CD4-positive, alpha-beta T cell treated with Interleukin-6 for 4 hours (primary cell): ENCODE measurements around the gene INTS3.

Experiments used
- DNase-seq: peaks from one replicate; pipeline ENCODE4 v3.0.0-alpha.2; 2020; ENCODE audit warnings: mixed read lengths

INTS3 gene, protein sequence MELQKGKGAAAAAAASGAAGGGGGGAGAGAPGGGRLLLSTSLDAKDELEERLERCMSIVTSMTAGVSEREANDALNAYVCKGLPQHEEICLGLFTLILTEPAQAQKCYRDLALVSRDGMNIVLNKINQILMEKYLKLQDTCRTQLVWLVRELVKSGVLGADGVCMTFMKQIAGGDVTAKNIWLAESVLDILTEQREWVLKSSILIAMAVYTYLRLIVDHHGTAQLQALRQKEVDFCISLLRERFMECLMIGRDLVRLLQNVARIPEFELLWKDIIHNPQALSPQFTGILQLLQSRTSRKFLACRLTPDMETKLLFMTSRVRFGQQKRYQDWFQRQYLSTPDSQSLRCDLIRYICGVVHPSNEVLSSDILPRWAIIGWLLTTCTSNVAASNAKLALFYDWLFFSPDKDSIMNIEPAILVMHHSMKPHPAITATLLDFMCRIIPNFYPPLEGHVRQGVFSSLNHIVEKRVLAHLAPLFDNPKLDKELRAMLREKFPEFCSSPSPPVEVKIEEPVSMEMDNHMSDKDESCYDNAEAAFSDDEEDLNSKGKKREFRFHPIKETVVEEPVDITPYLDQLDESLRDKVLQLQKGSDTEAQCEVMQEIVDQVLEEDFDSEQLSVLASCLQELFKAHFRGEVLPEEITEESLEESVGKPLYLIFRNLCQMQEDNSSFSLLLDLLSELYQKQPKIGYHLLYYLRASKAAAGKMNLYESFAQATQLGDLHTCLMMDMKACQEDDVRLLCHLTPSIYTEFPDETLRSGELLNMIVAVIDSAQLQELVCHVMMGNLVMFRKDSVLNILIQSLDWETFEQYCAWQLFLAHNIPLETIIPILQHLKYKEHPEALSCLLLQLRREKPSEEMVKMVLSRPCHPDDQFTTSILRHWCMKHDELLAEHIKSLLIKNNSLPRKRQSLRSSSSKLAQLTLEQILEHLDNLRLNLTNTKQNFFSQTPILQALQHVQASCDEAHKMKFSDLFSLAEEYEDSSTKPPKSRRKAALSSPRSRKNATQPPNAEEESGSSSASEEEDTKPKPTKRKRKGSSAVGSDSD

DNA sequence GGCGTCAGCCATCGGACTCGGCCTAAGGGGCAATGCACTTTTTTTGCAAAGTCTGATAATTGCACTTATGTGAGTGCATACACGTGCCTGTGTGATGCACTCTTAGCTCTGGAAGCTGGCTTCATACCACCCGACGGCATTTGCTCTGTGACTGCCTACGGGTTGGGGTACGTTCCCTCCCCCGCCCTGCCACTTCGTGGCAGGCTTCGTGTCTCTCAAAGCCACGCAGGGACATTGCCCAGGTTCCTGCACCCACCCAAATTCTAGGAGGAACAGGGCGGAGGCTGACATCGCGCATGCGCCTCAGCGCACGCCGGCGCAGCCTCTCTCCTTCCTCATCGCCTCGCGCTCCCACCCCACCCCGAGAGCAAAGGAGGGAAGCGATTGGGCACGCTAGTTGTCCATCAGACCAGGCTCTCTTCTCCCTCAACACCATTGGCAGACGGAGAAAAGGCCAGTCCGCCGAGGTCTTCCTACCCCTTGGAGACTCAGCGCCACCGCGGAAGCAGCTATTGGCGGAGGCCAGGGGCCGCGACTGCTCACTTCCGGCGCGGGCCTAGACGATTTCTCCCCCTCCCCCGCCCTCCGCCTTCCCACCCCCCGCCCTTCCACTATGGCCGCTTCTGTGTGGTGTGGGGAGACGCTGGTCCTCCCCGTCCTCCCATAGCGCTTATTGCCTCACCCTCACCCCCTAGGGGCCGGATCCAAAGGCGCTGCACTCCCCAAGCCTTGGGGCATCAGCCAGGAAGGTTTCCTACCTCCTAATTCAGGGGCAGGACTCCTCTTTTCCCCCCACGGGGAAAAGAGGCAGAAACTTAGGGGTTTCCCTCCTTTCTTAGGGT is at the start of gene INTS3:
Gene INTS3, plus strand, starts transcription at position 588 of the 842 bp plus-strand sequence. CDS start 585 bp downstream, outside the sequence.
- DNase-seq: peak; percentile 99

DNA sequence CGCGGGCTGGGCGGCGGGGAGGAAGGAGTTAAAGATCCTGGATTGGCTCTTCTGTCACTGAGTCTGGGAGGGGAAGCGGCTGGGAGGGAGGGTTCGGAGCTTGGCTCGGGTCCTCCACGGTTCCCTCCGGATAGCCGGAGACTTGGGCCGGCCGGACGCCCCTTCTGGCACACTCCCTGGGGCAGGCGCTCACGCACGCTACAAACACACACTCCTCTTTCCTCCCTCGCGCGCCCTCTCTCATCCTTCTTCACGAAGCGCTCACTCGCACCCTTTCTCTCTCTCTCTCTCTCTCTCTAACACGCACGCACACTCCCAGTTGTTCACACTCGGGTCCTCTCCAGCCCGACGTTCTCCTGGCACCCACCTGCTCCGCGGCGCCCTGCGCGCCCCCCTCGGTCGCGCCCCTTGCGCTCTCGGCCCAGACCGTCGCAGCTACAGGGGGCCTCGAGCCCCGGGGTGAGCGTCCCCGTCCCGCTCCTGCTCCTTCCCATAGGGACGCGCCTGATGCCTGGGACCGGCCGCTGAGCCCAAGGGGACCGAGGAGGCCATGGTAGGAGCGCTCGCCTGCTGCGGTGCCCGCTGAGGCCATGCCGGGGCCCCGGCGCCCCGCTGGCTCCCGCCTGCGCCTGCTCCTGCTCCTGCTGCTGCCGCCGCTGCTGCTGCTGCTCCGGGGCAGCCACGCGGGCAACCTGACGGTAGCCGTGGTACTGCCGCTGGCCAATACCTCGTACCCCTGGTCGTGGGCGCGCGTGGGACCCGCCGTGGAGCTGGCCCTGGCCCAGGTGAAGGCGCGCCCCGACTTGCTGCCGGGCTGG is 49.1 kb upstream of the INTS3 start, which contains the start of gene NPR1:
Gene NPR1, plus strand, starts transcription at position 170 of the 818 bp plus-strand sequence. Its CDS starts 421 bp downstream, at position 591.
- DNase-seq: peak; percentile 41

DNA sequence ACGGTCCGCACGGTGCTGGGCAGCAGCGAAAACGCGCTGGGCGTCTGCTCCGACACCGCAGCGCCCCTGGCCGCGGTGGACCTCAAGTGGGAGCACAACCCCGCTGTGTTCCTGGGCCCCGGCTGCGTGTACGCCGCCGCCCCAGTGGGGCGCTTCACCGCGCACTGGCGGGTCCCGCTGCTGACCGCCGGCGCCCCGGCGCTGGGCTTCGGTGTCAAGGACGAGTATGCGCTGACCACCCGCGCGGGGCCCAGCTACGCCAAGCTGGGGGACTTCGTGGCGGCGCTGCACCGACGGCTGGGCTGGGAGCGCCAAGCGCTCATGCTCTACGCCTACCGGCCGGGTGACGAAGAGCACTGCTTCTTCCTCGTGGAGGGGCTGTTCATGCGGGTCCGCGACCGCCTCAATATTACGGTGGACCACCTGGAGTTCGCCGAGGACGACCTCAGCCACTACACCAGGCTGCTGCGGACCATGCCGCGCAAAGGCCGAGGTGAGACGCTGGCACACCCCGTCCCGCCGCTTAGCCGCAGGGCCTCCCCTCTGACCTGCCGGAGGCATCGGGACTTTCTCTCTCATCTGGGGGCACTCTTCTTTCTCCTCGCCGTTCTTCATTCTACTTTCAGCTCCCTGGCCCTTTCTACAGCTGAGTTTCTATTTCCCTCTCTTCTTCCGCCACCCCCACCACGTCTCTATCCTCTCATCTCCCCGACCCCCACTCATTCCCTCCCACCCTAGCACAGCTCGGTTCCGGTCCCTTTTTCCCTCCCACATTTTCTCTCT is 48.3 kb upstream of the INTS3 start:
- peak; percentile 33 for DNase-seq

DNA sequence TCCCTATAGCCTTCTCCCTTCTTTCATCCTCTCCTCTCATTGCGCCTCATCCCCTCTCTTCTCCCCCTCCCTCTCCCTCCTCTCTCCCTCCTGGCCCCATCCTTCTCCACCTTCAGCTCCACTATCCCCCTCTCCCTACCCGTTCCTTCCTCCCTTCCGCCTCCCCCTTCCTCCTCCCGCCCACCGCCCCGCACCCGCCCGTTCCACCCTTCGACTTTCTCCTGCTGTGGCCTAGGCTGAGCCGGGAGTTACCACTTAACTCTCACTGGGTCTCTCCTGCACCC is 47.8 kb upstream of the INTS3 start:
- no peak for DNase-seq

DNA sequence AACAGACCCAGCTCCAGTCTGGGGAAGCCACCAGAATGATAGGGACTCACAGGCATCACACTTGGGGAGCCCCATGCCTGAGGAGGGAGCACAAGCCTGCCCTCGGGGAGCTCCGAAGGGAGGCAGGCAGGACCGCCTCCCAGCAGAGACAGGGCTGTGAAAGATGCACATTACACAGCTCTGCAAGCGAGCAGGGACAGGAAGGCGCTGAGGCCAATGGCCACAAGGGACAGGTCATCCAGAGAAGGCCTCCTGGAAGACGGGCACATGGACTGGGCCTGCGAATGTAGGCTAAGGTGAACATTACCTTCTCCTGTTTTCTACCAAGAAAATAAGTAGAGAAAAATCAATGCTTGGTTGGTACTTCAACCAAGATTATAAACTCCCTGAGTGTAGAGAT is 45.1 kb upstream of the INTS3 start:
- DNase-seq: no peak

DNA sequence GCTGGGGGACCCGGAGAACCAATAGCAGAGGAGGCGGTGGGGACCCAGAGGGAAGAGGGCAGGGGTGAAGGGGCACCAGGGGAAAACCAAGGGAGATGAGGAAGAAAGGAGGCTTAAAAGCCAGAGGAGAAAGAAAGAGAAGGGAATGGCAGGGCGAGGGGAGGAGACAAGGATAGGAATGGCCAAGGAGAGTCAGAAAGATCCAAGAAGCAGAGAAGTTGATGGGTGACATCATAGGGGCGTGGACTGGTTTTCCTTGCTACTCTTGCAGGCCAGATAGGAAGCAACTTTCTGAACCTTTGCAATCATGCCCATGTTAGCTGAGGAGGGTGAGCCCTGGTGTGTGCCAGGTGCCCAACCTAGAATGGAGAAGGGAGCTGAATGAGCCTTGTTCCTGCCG is 44.0 kb upstream of the INTS3 start:
- no peak for DNase-seq

DNA sequence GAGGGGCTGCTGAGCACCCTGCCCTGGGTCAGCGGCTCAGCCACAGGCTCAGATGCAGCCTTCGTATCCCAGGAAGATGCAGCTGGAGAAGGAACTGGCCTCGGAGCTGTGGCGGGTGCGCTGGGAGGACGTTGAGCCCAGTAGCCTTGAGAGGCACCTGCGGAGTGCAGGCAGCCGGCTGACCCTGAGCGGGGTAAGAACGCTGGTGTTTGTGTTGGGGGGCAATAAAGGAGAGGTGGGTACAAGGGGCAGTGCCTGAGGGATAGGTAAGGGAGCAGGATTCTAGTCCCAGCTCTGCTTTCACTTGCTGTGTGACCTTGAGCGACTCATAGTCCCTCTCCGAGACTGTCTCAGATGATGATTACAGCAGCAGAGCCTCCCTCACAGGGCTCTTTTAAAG is 43.0 kb upstream of the INTS3 start:
- DNase-seq: no peak

DNA sequence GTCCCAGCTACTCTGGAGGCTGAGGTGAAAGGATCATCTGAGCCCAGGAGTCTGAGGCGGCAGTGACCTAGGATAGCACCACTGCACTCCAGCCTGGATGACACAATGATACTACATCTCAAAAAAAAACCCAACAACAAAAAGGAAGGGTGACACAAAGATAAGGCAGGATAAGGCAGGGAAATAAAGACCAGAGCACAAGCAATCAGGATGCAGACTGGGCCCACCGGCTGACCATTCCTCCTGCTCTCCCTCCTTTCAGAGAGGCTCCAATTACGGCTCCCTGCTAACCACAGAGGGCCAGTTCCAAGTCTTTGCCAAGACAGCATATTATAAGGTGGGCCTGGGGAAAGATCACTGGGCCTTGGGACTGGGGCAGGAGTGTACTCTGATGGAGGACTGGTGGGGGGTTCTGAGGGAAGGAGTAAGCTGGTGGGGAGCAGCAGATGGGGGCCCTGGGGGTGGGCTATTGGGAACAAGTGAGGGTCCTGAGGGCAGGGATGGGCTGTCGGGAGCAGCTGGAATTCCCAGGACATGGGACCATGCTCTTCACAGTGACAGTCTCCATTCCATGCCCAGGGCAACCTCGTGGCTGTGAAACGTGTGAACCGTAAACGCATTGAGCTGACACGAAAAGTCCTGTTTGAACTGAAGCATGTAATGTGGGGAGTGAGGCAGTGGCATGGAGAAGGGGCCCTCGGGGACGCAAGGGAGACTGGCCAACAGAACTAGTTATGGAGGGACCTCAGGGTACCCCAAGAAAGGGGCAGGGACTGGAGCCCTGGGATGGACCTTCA is 42.1 kb upstream of the INTS3 start:
- no peak for DNase-seq

DNA sequence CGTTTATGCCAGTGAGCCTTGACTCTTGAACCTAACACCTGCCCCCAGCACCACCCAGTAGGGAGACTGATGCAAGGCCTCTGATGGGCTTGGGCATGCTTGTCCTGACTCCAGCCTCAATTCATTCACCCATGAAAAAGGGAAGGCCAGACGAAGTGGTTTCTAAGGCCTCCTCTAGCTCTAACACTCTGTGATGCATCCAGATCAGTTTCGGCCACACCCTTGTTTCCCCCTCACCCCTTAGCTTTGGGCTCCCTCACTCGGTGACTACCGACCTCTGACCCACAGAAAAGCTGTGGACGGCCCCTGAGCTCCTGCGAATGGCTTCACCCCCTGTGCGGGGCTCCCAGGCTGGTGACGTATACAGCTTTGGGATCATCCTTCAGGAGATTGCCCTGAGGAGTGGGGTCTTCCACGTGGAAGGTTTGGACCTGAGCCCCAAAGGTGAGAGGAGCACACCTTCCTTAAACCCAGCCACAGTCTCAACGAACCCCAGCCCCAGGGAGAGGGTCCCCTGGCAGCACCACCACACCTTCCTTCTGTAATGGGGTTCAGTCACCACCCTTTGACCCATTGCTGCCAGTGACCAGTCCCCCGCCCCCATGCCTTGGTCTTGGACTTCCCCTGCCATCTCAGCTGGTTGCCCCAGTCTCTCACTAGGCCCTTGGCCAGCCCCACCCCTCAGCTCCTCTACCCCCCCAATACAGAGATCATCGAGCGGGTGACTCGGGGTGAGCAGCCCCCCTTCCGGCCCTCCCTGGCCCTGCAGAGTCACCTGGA is 40.3 kb upstream of the INTS3 start:
- no peak for DNase-seq

DNA sequence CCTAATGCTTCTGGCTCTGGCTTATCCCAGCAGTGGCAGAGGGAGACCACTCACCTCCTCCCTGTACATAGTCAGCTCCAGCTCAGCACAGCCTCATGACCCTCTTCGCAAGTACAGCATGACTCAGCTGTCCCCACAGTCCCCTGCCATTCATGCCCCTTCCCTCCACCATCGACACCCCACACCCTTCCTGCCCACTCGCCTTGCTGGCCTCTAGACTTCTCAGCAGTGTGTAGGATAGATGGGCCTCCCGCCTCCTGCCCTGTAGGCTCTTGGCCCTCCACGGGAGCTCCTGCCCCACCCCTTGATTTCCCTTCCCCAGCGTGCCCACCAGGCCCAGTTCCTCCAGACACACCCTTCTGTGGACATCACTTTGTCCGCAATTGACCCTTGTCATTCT is 39.6 kb upstream of the INTS3 start:
- no peak for DNase-seq

DNA sequence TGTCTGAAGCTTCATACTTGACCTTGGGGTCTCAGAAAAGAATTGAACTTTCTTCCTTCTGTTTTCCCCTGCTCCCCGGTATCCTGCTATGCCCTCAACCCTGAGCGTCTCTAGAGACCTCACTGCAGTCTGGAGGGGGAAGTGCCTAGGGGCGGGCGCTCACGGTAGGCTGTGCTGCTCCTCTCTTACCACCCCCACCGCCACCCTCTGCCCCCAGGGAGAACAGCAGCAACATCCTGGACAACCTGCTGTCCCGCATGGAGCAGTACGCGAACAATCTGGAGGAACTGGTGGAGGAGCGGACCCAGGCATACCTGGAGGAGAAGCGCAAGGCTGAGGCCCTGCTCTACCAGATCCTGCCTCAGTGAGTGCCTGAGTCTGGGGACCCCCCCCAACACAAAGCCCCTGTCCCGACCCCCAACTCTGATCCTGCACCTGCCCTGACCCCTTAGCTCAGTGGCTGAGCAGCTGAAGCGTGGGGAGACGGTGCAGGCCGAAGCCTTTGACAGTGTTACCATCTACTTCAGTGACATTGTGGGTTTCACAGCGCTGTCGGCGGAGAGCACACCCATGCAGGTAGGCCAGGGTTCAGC is 39.0 kb upstream of the INTS3 start:
- no peak for DNase-seq

DNA sequence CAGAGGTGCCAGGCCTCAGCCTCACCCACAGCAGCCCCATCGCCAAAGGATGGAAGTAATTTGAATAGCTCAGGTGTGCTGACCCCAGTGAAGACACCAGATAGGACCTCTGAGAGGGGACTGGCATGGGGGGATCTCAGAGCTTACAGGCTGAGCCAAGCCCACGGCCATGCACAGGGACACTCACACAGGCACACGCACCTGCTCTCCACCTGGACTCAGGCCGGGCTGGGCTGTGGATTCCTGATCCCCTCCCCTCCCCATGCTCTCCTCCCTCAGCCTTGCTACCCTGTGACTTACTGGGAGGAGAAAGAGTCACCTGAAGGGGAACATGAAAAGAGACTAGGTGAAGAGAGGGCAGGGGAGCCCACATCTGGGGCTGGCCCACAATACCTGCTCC is 34.4 kb upstream of the INTS3 start:
- no peak for DNase-seq

DNA sequence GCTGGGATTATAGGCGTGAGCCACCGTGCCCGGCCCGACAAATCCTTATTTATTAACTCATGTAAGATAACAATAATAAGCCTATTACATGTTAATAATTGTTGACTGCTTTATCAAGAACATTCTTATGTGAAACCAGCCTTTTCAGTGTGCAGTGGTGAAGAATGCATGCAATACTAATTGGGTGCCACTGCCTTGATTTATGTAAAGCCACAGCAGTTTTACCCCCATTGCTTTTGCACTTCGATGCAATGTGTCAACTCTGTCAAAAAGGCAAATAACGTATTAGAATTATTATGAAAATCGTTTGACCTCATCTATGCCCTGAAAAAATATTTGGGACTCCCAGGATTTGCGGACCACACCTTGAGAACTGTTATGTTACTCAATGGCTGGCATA is 31.1 kb upstream of the INTS3 start:
- no peak for DNase-seq

DNA sequence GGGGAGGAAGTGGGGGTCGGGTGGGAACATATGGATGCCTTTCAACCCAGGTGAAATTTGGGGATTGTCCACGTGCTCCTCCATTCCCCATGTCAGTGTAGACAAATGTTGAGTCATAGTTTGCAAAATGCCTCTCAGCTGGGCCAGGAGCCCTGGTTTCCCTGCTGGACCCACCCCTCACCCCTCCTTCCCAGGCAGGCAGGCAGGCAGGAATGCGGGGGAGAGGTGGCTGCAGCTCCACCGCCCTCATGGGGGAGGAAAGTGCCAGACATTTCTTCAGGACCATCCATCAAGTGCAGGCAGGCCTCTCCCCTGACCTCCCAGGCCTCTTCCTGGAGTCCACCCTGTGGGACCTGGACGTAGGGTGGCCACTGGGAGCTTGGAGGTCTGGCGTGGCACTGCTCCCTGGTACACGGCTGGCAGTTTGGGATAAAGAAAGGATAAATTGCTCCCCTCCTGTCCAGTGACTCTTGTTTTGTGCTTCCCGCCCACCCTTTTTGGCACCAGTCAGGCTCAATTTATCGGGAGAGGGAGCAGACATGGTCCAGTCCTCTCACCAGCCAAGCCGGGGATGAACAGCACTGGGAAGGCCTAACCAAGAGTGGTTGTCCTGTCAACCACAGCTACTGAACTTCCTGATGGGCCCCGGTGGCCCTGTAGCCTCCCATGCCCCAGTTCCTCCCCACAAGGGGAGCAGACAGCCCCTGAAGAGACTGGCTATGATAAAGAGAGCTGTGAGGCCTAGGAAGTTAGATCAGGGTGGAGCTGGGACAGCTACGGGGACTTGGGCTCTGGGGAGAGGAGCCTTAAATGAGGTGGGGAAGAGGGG is 30.4 kb upstream of the INTS3 start:
- no peak for DNase-seq

DNA sequence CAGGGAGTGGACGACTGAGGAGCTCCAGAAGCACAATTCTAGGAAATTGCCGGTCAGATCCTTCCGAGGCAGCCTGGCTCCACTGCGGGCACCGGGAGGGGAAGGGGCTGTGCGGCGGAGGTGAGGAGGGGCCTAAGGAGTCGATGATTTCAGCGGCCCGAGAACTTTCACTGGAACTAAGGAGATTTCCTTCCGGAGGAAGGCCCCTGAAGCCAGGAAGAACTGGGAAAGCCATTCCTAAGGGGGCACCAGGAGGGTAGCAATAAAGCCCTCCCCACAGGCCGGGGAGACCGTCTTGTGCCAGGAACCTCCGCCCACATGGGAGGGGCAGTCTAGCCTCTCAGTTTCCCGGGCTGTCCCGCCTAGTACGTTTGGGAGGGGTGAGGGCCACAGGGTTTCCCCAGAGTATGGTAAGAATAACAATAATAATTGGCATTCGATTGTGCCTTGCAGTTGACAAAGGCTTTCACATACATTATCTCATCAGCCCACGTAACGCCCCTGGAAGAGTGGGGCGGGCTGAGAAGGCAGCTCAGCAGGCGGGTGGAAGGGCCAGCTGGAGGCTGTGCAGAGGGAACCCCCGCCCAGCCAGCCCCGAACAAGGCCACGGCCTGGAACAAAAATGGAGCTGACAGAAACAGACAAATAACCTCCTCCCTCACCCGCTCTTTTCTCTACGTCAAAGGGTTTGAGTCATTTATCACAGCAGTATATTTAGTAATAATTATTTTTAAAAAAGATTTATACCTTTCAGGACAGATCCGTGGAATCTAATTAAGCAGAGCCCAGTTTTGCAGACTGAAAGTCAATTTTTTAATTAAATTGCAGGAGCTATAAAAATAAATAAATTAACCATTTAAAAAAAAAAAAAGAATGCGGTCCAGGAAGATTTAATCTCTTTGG is 29.6 kb upstream of the INTS3 start:
- DNase-seq: no peak

DNA sequence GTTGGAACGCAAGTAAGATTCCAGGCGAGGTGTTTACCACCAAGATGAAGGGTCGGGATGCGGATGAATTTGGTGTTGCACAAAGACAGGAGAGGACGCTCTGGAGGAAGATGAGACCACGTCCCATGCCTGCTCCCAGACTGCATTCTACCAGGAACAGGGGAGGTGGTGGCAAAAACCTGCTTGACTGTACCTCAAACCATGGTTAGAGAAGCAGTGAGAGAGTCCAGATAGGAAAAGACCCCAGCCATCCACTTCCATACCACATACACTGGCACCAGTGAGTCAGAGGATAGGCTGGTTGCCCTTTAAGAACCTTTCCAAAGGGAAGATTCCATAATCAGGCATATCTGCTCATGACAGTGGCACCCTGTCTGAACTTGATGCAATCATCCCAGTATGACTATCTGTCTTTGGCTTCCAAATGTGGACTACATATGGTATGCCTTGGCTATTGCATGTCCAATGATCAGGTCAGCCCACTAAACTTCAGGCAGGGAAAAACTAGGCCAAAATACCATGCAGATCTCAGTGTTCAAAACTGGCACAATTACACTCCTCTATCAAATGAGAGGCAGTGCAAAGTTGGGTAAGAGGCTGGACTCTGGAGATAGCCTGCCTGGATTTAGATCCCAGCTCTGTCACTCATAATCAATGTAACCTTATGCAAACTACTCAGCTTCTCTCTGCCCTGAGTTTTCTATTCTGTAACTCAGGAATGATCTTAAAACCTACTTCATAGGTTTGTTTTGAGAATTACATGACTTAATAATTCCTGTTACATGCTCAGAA is 28.7 kb upstream of the INTS3 start:
- no peak for DNase-seq
